OCI-LY7 (cell line): ENCODE measurements around the gene NCAPD3. TPM values are rescaled to one million over a fixed set of nuclear protein-coding genes. Genes with fewer than 3 reads are reported as not detected.

Experiments
- BruUV-seq: library from RNA; stranded (reverse); fragments of 400-500 nt; replicated peaks from 2 replicates; lab custom pipeline; 2021; lab: Mats Ljungman, UMichigan
- CTCF ChIA-PET: fragments of 300-600 bp; sonication (Branson Sonifier 250); formaldehyde crosslinking; loops from one replicate; lab custom pipeline; 2022; ENCODE audit warnings: antibody characterized with exemption; ENCODE audit not compliant: unreplicated experiment; lab: Charles Lee
- POLR2A ChIA-PET: fragments of 300-600 bp; sonication (Branson Sonifier 250); formaldehyde crosslinking; loops from one replicate; lab custom pipeline; 2022; ENCODE audit warnings: antibody characterized with exemption; lab: Charles Lee
- DNase-seq: peaks from one replicate; pipeline ENCODE4 v3.0.0-alpha.2; 2015; ENCODE audit warnings: low spot score
- H2AFZ ChIP-seq: fragments of 200-600 bp; sonication (generic), shearing (Covaris generic); 2 replicates; pipeline ENCODE4 v1.6.1; 2014; ENCODE audit warnings: mild to moderate bottlenecking, antibody characterized with exemption, low read length, moderate library complexity
- H3K27ac ChIP-seq: fragments of 200-600 bp; sonication (generic); 2 replicates; pipeline ENCODE4 v1.5.1; 2014; ENCODE audit warnings: mixed run types, low read depth, mild to moderate bottlenecking, moderate library complexity, low read length, inconsistent platforms; ENCODE audit not compliant: poor library complexity, severe bottlenecking
- H3K36me3 ChIP-seq: fragments of 200-600 bp; sonication (generic); 2 replicates; pipeline ENCODE4 v1.6.1; 2014; ENCODE audit warnings: mild to moderate bottlenecking, antibody characterized with exemption, low read length, moderate library complexity, mixed read lengths; ENCODE audit not compliant: insufficient read depth
- H3K4me1 ChIP-seq: fragments of 200-600 bp; sonication (generic); 2 replicates; pipeline ENCODE4 v1.5.1; 2014; ENCODE audit warnings: mild to moderate bottlenecking, low read length; ENCODE audit not compliant: insufficient read depth, poor library complexity, severe bottlenecking
- H3K4me2 ChIP-seq: fragments of 200-600 bp; sonication (generic); 2 replicates; pipeline ENCODE4 v1.6.1; 2014; ENCODE audit warnings: mild to moderate bottlenecking, low read length
- H3K4me3 ChIP-seq: fragments of 200-600 bp; sonication (generic); 2 replicates; pipeline ENCODE4 v1.5.1; 2014; ENCODE audit warnings: mild to moderate bottlenecking, low read depth, low read length; ENCODE audit not compliant: poor library complexity, severe bottlenecking
- H3K79me2 ChIP-seq: fragments of 200-600 bp; sonication (generic); 2 replicates; pipeline ENCODE4 v1.6.1; 2016; ENCODE audit warnings: low read depth, mild to moderate bottlenecking, low read length, moderate library complexity, mixed read lengths; ENCODE audit not compliant: insufficient read depth
- H3K9me2 ChIP-seq: fragments of 200-600 bp; sonication (generic); 2 replicates; pipeline ENCODE4 v1.6.1; 2016; ENCODE audit warnings: mild to moderate bottlenecking, low read length, mixed read lengths; ENCODE audit not compliant: insufficient read depth
- H3K9me3 ChIP-seq: fragments of 200-600 bp; sonication (generic); 2 replicates; pipeline ENCODE4 v1.6.1; 2014; ENCODE audit warnings: mild to moderate bottlenecking, mixed run types, low read length, mixed read lengths
- H4K20me1 ChIP-seq: fragments of 200-600 bp; sonication (generic); 2 replicates; pipeline ENCODE4 v1.6.1; 2014; ENCODE audit warnings: mild to moderate bottlenecking, antibody characterized with exemption, low read length, moderate library complexity, mixed read lengths; ENCODE audit not compliant: insufficient read depth
- CTCF ChIP-seq: fragments of 200-600 bp; sonication (generic); conservative IDR thresholded peaks from 2 replicates; pipeline ENCODE4 v1.5.1; 2014; ENCODE audit warnings: mild to moderate bottlenecking, antibody characterized with exemption, low read length, moderate library complexity, mixed read lengths
- EZH2phosphoT487 ChIP-seq: fragments of 200-600 bp; sonication (generic); IDR thresholded peaks from 2 replicates; pipeline ENCODE4 v1.6.1; 2018; ENCODE audit warnings: low read depth, borderline replicate concordance, mild to moderate bottlenecking, mixed run types, antibody characterized with exemption, low read length, moderate library complexity, mixed read lengths
- intact Hi-C: fragments of 100-400 bp; cut with micrococcal nuclease; formaldehyde crosslinking; loops from one replicate; pipeline ENCODE4 v1.10.0; 2022; ENCODE audit not compliant: unreplicated experiment
- total RNA-seq, 2 experiments: library from RNA; depleted of rRNA in 1 of 2; stranded (reverse); fragments of >200 nt in 1 of 2; shearing (Covaris generic) in 1 of 2; gene quantifications; 2 replicates each; pipeline ENCODE4 v1.2.3, GENCODE V29; 2014 to 2022

The NCAPD3 gene
- total RNA-seq, 2 experiments from 2014 or later, result 89.1 to 112 TPM

- no peak overlapping the region for H3K27ac ChIP-seq
- H3K79me2 ChIP-seq, result peaks cover 14% of the 10 kb centered on the region
- no peak overlapping the region for H2AFZ ChIP-seq
- H3K9me3 ChIP-seq, result no peaks in the 10 kb centered on the region
- POLR2A ChIA-PET, result interaction anchor here (1.4 kb wide), 1 partner anchor 18 kb away, joined by 3 read pairs; the partner anchor contains the start of genes NCAPD3 and VPS26B
- no peak overlapping the region for H3K4me2 ChIP-seq
- no peaks in the 10 kb centered on the region for H3K9me2 ChIP-seq
- intact Hi-C loops, result no loop called here
- peaks cover 19% of the 10 kb centered on the region; the same call in 1 of the 2 replicates for H4K20me1 ChIP-seq
- no peak overlapping the region for H3K4me3 ChIP-seq
- CTCF ChIA-PET, result no interaction called here
- BruUV-seq, result no TSS peak
- DNase-seq, result no peak
- TF ChIP-seq EZH2phosphoT487 (no peak), CTCF (no peak)
- H3K4me1 ChIP-seq, result no peaks in the 10 kb centered on the region
- peaks cover 99% of the 10 kb centered on the region for H3K36me3 ChIP-seq
Measured at GRCh38 chr11:134206185-134206584, 17.6 kb downstream of the NCAPD3 start.

- no peaks in the 10 kb centered on the region for H3K4me1 ChIP-seq
- POLR2A ChIA-PET, result interaction anchor here (1.4 kb wide), 1 partner anchor 19 kb away, joined by 3 read pairs; the partner anchor contains the start of genes NCAPD3 and VPS26B
- H3K4me2 ChIP-seq, result no peak overlapping the region
- H3K4me3 ChIP-seq, result no peak overlapping the region
- intact Hi-C loops, result no loop called here
- no peak overlapping the region for H3K27ac ChIP-seq
- BruUV-seq, result no TSS peak
- CTCF ChIA-PET, result no interaction called here
- H3K79me2 ChIP-seq, result peaks cover 10% of the 10 kb centered on the region
- peaks cover 99% of the 10 kb centered on the region for H3K36me3 ChIP-seq
- H2AFZ ChIP-seq, result no peak overlapping the region
- peaks cover 18% of the 10 kb centered on the region; the same call in 1 of the 2 replicates for H4K20me1 ChIP-seq
- H3K9me2 ChIP-seq, result no peaks in the 10 kb centered on the region
- no peak for DNase-seq
- TF ChIP-seq EZH2phosphoT487 (no peak), CTCF (no peak)
- no peaks in the 10 kb centered on the region for H3K9me3 ChIP-seq
Measured at GRCh38 chr11:134205729-134206128, 18.0 kb downstream of the NCAPD3 start.

GRCh38 chr11:134202661-134203060 lies 21.1 kb downstream of the NCAPD3 start:
- no peak overlapping the region for H2AFZ ChIP-seq
- intact Hi-C loops, result no loop called here
- no peak overlapping the region for H3K4me2 ChIP-seq
- H3K9me3 ChIP-seq, result no peaks in the 10 kb centered on the region
- H3K27ac ChIP-seq, result no peak overlapping the region
- H3K4me1 ChIP-seq, result no peaks in the 10 kb centered on the region
- TSS peak; percentile 13 for BruUV-seq
- TF ChIP-seq EZH2phosphoT487, result no peak
- no peak for TF ChIP-seq CTCF
- ChIA-PET POLR2A (interaction anchor here (0.9 kb wide), 1 partner anchor 10 kb away, joined by 3 read pairs; no protein-coding TSS in a partner anchor), CTCF (no interaction called here)
- H3K9me2 ChIP-seq, result no peaks in the 10 kb centered on the region
- peaks cover 99% of the 10 kb centered on the region for H3K36me3 ChIP-seq
- no peak overlapping the region for H3K4me3 ChIP-seq
- H4K20me1 ChIP-seq, result peaks cover 13% of the 10 kb centered on the region
- no peak for DNase-seq
- H3K79me2 ChIP-seq, result peaks cover 10% of the 10 kb centered on the region
